Limb (tissue), 2 donors: ENCODE results near the gene PTPRD.

Source experiments
- DNase-seq, 2 donors: peaks; one replicate each; pipeline ENCODE4 v3.0.0-alpha.2; 2016; ENCODE audit errors: extremely low spot score in 2 of 2

PTPRD gene

GRCh38 chr9:8553444-8553843 is 2059.4 kb downstream of the PTPRD start:
- DNase-seq: no peak

GRCh38 chr9:8552732-8553131 is 2060.1 kb downstream of the PTPRD start:
- DNase-seq: no peak

- DNase-seq: no peak
These were observed 2063.6 kb downstream of the PTPRD start for GRCh38 chr9:8549214-8549613.

- DNase-seq: no peak
These were observed 2069.6 kb downstream of the PTPRD start for GRCh38 chr9:8543219-8543618.

- DNase-seq: no peak
These were observed 2070.3 kb downstream of the PTPRD start for GRCh38 chr9:8542537-8542936.

- no peak for DNase-seq
These were observed 2073.1 kb downstream of the PTPRD start for GRCh38 chr9:8539681-8540197.

- DNase-seq: no peak
These were observed 2076.0 kb downstream of the PTPRD start for GRCh38 chr9:8536845-8537244.

GRCh38 chr9:8534828-8535227 is 2078.0 kb downstream of the PTPRD start:
- no peak for DNase-seq

GRCh38 chr9:8533681-8534080 is 2079.1 kb downstream of the PTPRD start:
- no peak for DNase-seq

GRCh38 chr9:8531826-8532415 is 2080.9 kb downstream of the PTPRD start:
- no peak for DNase-seq

- DNase-seq: no peak
These were observed 2091.7 kb downstream of the PTPRD start for GRCh38 chr9:8521112-8521511.

GRCh38 chr9:8515748-8516147 is 2097.1 kb downstream of the PTPRD start:
- no peak for DNase-seq

GRCh38 chr9:8514760-8515159 is 2098.0 kb downstream of the PTPRD start:
- no peak for DNase-seq

GRCh38 chr9:8508671-8509290 is 2104.0 kb downstream of the PTPRD start:
- no peak for DNase-seq

GRCh38 chr9:8494571-8494970 is 2118.2 kb downstream of the PTPRD start:
- no peak for DNase-seq

GRCh38 chr9:8492679-8493078 is 2120.1 kb downstream of the PTPRD start:
- no peak for DNase-seq

GRCh38 chr9:8492024-8492423 is 2120.8 kb downstream of the PTPRD start:
- DNase-seq: no peak

- no peak for DNase-seq
These were observed 2121.2 kb downstream of the PTPRD start for GRCh38 chr9:8491563-8491962.

GRCh38 chr9:8489835-8490234 is 2123.0 kb downstream of the PTPRD start:
- no peak for DNase-seq

GRCh38 chr9:8486095-8486494 is 2126.7 kb downstream of the PTPRD start:
- DNase-seq: no peak

GRCh38 chr9:8484597-8485191 is 2128.1 kb downstream of the PTPRD start:
- no peak for DNase-seq

- DNase-seq: no peak
These were observed 2135.4 kb downstream of the PTPRD start for GRCh38 chr9:8477450-8477849.

GRCh38 chr9:8474937-8475336 is 2137.9 kb downstream of the PTPRD start:
- no peak for DNase-seq
